Measurements from ENCODE around the gene PPA2.

PPA2 gene

DNA sequence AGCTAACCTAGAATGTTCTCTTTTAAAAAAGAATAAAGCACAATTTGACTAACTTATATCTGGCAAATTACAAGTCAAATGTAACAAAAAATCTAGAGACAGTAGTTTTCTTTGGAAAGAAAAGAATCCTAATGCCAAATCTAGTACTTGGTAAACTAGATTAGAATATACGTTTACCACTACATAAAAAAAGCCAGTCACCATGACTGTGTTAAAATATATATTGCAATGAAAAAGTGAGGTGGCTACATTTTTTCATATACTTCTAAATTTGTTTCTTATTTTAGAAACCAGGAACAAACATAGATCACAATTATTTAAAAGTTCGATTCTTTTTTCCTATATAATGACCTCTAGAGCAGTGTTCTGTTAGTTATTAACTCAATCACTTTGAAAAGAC, 29.6 kb upstream of the PPA2 start:
- no peak for TF ChIP-seq POLR2AphosphoS5 (IDR thresholded peaks at IDR 0.05; ENCODE audit: low read depth)
- TF ChIP-seq REST (IDR thresholded peaks at IDR 0.05; ENCODE audit: insufficient replicate concordance, low read depth), result no peak
- TF ChIP-seq, protein P1, sequence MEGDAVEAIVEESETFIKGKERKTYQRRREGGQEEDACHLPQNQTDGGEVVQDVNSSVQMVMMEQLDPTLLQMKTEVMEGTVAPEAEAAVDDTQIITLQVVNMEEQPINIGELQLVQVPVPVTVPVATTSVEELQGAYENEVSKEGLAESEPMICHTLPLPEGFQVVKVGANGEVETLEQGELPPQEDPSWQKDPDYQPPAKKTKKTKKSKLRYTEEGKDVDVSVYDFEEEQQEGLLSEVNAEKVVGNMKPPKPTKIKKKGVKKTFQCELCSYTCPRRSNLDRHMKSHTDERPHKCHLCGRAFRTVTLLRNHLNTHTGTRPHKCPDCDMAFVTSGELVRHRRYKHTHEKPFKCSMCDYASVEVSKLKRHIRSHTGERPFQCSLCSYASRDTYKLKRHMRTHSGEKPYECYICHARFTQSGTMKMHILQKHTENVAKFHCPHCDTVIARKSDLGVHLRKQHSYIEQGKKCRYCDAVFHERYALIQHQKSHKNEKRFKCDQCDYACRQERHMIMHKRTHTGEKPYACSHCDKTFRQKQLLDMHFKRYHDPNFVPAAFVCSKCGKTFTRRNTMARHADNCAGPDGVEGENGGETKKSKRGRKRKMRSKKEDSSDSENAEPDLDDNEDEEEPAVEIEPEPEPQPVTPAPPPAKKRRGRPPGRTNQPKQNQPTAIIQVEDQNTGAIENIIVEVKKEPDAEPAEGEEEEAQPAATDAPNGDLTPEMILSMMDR (IDR thresholded peaks at IDR 0.05; ENCODE audit: insufficient read depth, low read length), result no peak
- TF ChIP-seq GABPA (IDR thresholded peaks at IDR 0.05; ENCODE audit: low read depth), result no peak
- TF ChIP-seq SPI1 (IDR thresholded peaks at IDR 0.05; ENCODE audit: borderline replicate concordance, low read depth), result no peak
- H3K27me3 ChIP-seq (ENCODE audit: insufficient read depth, poor library complexity, severe bottlenecking), result no peaks in the 10 kb centered on the region
- DNase-seq (ENCODE audit: low read depth in 1 of 2, low spot score in 1 of 2), result no peak
- H3K4me3 ChIP-seq (replicated peaks; ENCODE audit: insufficient read depth, low read length), result no peak overlapping the region
- H3K27ac ChIP-seq (replicated peaks), result no peak overlapping the region

DNA sequence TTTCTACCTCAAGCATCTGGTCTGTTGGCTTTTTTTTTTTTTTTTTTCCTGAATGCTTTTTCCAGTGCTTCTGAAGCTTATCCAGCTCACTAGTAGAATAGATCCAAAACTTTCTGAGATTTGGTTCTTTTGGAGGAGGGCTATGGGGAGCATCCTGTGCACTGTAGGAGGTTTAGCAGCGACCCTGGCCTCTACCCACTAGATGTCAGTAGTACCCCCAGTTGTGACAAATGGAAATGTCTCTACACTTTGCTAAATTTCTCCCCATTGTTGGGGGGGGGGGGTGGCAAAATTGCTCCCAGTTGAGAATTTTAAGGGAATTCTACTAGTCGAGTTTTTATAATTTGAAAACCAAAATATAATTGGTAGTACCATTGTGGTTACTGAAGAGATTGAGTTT, 23.0 kb upstream of the PPA2 start:
- no peak for TF ChIP-seq POLR2AphosphoS5 (IDR thresholded peaks at IDR 0.05; ENCODE audit: low read depth)
- no peak for TF ChIP-seq GABPA (IDR thresholded peaks at IDR 0.05; ENCODE audit: low read depth)
- H3K4me3 ChIP-seq (replicated peaks; ENCODE audit: insufficient read depth, low read length), result no peak overlapping the region
- no peak for DNase-seq (ENCODE audit: low read depth in 1 of 2, low spot score in 1 of 2)

GRCh38 chr4:105495667-105496066, 21.8 kb upstream of the PPA2 start:
- Histone ChIP-seq H3K27ac (replicated peaks) (no peak overlapping the region), H3K27me3 (ENCODE audit: insufficient read depth, poor library complexity, severe bottlenecking) (no peaks in the 10 kb centered on the region), H3K4me3 (replicated peaks; ENCODE audit: insufficient read depth, low read length) (no peak overlapping the region)
- TF ChIP-seq SPI1 (IDR thresholded peaks at IDR 0.05; ENCODE audit: borderline replicate concordance, low read depth), result no peak
- no peak for DNase-seq (ENCODE audit: low read depth in 1 of 2, low spot score in 1 of 2)

More for the DNA sequence above, 23.0 kb upstream of the PPA2 start:
- H3K27ac ChIP-seq (replicated peaks), result no peak overlapping the region
- H3K27me3 ChIP-seq (ENCODE audit: insufficient read depth, poor library complexity, severe bottlenecking), result no peaks in the 10 kb centered on the region

- no peak overlapping the region for H3K4me3 ChIP-seq (replicated peaks; ENCODE audit: insufficient read depth, low read length)
- H3K27me3 ChIP-seq (ENCODE audit: insufficient read depth, poor library complexity, severe bottlenecking), result no peaks in the 10 kb centered on the region
- no peak for TF ChIP-seq GABPA (IDR thresholded peaks at IDR 0.05; ENCODE audit: low read depth)
- TF ChIP-seq SPI1 (IDR thresholded peaks at IDR 0.05; ENCODE audit: borderline replicate concordance, low read depth), result no peak
- TF ChIP-seq, protein P1 (IDR thresholded peaks at IDR 0.05; ENCODE audit: insufficient read depth, low read length), result no peak
- no peak for TF ChIP-seq REST (IDR thresholded peaks at IDR 0.05; ENCODE audit: insufficient replicate concordance, low read depth)
- DNase-seq (ENCODE audit: low read depth in 1 of 2, low spot score in 1 of 2), result no peak
- no peak overlapping the region for H3K27ac ChIP-seq (replicated peaks)
These were observed 16.7 kb upstream of the PPA2 start for GRCh38 chr4:105490523-105490922.

DNA sequence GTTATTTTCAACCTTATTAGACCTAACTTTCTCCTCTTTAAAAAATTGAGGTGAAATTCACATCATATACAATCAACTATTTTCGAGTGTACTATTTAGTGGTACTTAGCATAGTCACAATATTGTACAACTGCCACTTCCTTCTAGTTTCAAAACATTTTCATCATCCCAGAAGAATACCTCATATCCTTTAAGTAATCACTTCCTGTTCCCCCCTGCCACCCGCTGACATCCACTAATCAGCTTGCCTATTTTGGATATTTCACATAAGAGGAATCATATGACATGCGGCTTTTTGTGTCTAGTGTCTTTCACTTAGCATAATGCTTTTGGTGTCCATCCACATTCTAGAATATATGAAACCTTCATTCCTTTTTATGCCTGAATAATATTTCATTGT, 10.0 kb upstream of the PPA2 start:
- Histone ChIP-seq H3K4me3 (replicated peaks; ENCODE audit: insufficient read depth, low read length) (no peak overlapping the region), H3K27me3 (ENCODE audit: insufficient read depth, poor library complexity, severe bottlenecking) (no peaks in the 10 kb centered on the region), H3K27ac (replicated peaks) (peak overlapping the region; percentile 44)
- TF ChIP-seq GABPA (IDR thresholded peaks at IDR 0.05; ENCODE audit: low read depth) (peak; percentile 37), REST (IDR thresholded peaks at IDR 0.05; ENCODE audit: insufficient replicate concordance, low read depth) (no peak), SPI1 (IDR thresholded peaks at IDR 0.05; ENCODE audit: borderline replicate concordance, low read depth) (peak; percentile 47; the same call in 1 of the 2 replicates), POLR2AphosphoS5 (IDR thresholded peaks at IDR 0.05; ENCODE audit: low read depth) (no peak)
- peak in 1 of 2 experiments; percentile 56 for DNase-seq (ENCODE audit: low read depth in 1 of 2, low spot score in 1 of 2)

All from HL-60 (cell line).